Measurements from ENCODE around the gene ATXN1. TPM values are rescaled to one million over a fixed set of nuclear protein-coding genes. Genes with fewer than 3 reads are reported as not detected.

Gene ATXN1
- total RNA-seq, 1 donor from 2014 or later, result 62.7 TPM

DNA sequence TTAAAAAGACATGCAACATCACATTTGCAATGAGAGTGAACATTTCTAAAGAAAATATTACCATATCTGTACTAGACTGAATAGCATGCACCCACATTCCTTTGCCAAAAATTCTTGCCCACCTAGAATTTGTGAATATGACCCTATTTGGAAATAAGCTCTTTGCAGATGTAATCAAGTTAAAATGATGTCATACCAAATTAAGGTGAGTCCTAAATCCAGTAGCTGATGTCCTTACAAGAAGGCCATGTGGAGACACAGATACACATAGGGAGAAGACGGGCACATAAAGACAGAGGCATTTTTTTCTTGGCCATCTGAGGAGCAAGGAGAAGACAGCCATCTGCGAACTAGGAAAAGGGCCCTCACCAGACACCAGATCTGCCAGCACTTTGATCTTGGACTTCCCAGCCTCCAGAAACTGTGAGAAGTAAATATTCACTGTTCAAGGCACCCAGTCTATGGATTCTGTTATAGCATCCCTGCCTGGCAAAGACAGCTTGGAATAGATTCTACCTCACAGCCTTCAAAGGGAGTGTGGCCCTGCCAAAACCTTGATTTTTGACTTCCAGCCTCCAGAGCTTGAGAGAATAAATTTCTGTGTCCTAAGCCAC is 22.8 kb upstream of the ATXN1 start:
- intact Hi-C loops (cut with micrococcal nuclease), result no loop called here

DNA sequence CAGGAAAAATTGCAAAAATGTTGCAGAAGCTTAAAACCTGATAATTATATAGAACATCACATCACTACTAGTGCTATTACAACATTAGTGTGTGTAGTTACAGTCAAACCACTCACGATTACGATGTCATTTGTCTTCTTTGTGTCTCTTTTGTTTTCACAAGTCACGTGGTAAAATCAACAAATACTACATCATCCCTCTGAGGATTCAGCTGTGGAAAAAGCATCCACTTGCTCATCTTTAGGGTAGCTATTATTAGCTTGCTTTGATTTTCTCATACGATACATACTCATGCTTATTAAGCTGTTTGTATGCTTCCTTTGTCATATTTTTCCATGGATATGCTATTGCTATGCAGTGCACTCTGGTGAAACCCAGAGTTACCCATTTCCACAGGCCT is 22.2 kb upstream of the ATXN1 start:
- intact Hi-C loops (cut with micrococcal nuclease), result no loop called here

- intact Hi-C loops (cut with micrococcal nuclease), result no loop called here
Measured at GRCh38 chr6:16782278-16782677, 21.0 kb upstream of the ATXN1 start.

DNA sequence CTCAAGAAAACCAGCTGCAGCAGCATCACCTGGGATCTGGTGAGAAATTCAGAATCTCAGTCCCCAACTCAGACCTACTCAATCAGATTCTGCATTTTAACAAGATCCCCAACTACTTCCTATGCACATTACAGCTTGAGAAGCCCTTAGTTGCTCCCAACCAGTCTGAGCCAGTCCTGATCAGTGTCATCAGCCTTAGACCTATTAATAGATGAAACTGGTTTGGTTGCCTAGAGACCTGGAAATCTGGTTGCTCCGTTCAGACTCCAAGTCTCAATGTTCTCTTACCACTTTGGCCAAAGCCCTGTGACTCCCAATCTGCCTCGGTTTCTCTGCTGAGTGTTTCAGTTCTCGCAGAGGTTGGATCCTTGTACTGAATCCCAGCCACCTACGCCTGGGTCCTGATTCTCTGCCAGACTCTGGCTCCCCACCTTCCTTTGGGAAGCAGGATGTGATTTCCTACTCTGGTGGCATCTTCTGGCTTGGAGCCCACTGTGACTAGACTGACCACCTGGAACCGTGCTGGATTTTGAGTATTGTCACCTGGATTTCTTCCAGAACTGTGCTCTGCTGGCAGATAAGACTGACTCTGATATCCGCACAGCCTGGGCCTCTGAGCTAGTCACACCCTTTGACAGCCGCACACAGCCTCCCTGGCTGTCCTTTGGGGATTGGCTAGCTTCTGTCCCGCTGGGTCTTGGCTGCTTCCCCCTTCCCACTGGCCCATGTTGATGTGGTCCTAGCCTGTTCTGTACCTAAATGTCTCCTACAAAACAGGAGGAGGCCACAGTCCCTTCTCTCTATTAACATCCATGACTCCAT is 20.3 kb upstream of the ATXN1 start:
- intact Hi-C loops (cut with micrococcal nuclease), result no loop called here

DNA sequence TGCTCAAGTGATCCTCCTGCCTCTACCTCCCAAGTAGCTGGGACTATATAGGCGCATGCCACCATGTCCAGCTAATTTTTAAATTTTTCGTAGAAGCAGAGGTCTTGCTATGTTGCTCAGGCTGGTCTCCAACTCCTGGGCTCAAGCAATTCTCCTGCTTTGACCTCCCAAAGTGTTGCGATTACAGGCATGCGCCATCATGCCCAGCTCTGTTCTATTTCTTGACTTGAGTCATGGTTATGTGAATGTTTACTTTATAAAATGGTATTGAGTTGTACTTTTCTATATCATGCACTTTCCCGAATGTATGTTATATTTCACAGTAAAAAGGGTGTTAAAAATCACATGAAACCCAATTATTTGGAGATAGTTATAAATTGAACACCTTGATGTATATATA is 17.3 kb upstream of the ATXN1 start:
- intact Hi-C loops (cut with micrococcal nuclease), result no loop called here

DNA sequence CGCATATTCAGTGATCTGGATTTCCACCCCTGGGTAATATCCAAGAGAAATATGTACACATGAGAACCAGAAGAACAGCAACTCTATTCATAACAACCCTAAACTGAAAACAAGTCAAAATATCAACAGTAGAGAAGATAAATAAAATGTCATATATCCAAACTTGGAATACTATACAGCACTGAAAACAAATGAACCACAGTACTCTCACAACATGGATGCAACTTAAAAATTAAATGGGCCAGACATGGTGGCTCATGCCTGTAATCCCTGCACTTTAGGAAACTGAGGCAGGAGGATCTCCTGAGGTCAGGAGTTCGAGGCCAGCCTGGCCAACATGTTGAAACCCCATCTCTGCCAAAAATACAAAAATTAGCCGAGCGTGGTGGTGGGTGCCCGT is 16.5 kb upstream of the ATXN1 start:
- intact Hi-C loops (cut with micrococcal nuclease), result no loop called here

GRCh38 chr6:16776394-16777017 is 15.2 kb upstream of the ATXN1 start:
- intact Hi-C loops (cut with micrococcal nuclease), result no loop called here

GRCh38 chr6:16774437-16774836 is 13.2 kb upstream of the ATXN1 start:
- intact Hi-C loops (cut with micrococcal nuclease), result no loop called here

- intact Hi-C loops (cut with micrococcal nuclease), result no loop called here
Measured at GRCh38 chr6:16773362-16773761, 12.1 kb upstream of the ATXN1 start.

GRCh38 chr6:16770701-16771569 is 9.7 kb upstream of the ATXN1 start:
- intact Hi-C loops (cut with micrococcal nuclease), result loop anchor here (1.0 to 2.0 kb wide), 2 partner anchors 66 to 439 kb away; no protein-coding TSS in a partner anchor

GRCh38 chr6:16769986-16770376 is 8.7 kb upstream of the ATXN1 start:
- intact Hi-C loops (cut with micrococcal nuclease), result loop anchor here (1.0 to 5.0 kb wide), 3 partner anchors 9 to 832 kb away; partner anchors contain the start of genes ATXN1 and FAM8A1

GRCh38 chr6:16769131-16769985 is 8.1 kb upstream of the ATXN1 start:
- intact Hi-C loops (cut with micrococcal nuclease), result loop anchor here (1.0 to 5.0 kb wide), 2 partner anchors 8 to 833 kb away; partner anchors contain the start of genes ATXN1 and FAM8A1

GRCh38 chr6:16768477-16768830 is 7.2 kb upstream of the ATXN1 start:
- intact Hi-C loops (cut with micrococcal nuclease), result loop anchor here (5.0 kb wide), 1 partner anchor 834 kb away; the partner anchor contains the start of gene FAM8A1

- intact Hi-C loops (cut with micrococcal nuclease), result loop anchor here (5.0 kb wide), 1 partner anchor 834 kb away; the partner anchor contains the start of gene FAM8A1
Measured at GRCh38 chr6:16767765-16768476, 6.7 kb upstream of the ATXN1 start.

DNA sequence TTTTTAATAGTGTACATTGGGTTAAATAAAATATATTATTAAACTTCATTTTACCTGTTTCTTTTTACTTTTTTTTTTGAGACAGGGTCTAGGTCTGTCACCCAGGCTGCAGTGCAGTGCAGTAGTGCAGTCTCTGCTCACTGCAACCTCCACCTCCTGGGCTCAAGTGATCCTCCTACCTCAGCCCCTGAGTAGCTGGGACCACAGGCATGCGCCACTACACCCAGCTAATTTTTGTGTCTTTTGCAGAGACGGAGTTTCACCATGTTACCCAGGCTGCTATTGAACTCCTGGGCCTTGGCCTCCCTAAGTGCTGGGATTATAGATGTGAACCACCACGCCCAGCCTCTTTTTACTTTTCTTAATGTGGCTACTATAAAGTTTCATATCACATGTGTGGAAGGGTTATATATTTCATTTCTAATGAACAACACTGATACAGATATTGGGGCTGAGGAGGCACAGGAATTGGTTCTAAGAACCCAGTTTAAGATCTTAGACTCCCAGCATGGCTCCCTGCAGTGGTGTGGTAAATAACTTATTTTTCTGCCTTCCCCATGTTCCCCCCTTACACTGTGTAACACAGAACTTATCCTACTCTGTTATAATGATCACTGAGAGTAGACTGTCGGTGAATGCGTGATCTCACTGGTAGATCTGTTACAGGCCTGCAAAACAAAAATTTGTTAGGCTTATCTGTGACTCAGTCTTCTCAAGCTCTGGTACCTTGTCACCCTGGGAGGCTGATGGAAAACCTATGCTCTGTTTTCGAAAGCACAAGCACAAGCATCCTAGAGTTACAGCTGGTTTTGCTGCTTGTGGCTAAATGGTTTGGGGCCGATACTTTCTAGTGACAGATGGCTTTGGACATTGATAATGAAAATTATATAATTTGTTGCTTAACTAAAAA is 5.8 kb upstream of the ATXN1 start:
- intact Hi-C loops (cut with micrococcal nuclease), result loop anchor here (5.0 kb wide), 1 partner anchor 835 kb away; the partner anchor contains the start of gene FAM8A1

DNA sequence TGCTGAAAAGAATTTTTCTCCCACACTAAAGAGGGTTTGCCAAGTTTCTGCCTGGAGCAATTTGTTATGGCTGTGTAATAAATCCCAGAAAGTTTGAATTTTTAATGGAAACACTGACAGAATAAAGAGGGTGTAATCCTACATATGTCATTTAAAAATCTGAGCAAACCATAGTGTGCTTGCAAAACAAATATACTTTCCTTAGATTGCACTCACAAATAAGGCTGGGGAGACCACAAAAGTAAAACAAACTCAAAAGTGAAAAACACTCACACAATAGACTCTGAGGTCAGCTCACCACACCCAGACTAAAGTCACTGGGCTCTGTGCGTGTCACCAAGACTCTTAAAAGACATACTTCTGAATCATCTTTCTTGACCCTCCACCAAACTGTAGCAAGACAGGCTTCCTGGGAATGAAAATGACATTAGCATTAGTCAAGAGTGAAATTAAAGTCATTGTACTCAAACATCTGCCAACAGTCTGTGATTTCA is 4.8 kb upstream of the ATXN1 start:
- intact Hi-C loops (cut with micrococcal nuclease), result loop anchor here (5.0 kb wide), 1 partner anchor 836 kb away; the partner anchor contains the start of gene FAM8A1

- intact Hi-C loops (cut with micrococcal nuclease), result loop anchor here (5.0 kb wide), 1 partner anchor 837 kb away; the partner anchor contains the start of gene FAM8A1
Measured at GRCh38 chr6:16765235-16765634, 4.0 kb upstream of the ATXN1 start.
